Measurements from ENCODE around the gene CHCHD3.
"Not testable (repeated sequence)": the region's sequence is repeated elsewhere in the genome, so short reads cannot be mapped to it uniquely, and the experiment has no call there.

The CHCHD3 gene

GRCh38 chr7:132972745-132973144 lies 109.1 kb downstream of the CHCHD3 start:
- Mint-ChIP-seq H3K27ac (no peak overlapping the region), H3K27me3 (no peaks in the 10 kb centered on the region), H3K4me3 (no peak overlapping the region), H3K9me3 (no peaks in the 10 kb centered on the region), H3K4me1 (peaks cover 12% of the 10 kb centered on the region)
- DNase-seq (no peak), ATAC-seq (no peak)

GRCh38 chr7:132970257-132970656 lies 111.6 kb downstream of the CHCHD3 start:
- Mint-ChIP-seq H3K4me3 (no peak overlapping the region), H3K27me3 (no peaks in the 10 kb centered on the region), H3K4me1 (no peaks in the 10 kb centered on the region), H3K9me3 (no peaks in the 10 kb centered on the region), H3K27ac (no peak overlapping the region)
- ATAC-seq (no peak), DNase-seq (no peak)

- Mint-ChIP-seq H3K27me3 (no peaks in the 10 kb centered on the region), H3K27ac (peak overlapping the region; percentile 45 to 49), H3K4me1 (no peaks in the 10 kb centered on the region), H3K9me3 (no peaks in the 10 kb centered on the region), H3K4me3 (no peak overlapping the region)
- ATAC-seq = no peak
- DNase-seq = no peak
Measured at GRCh38 chr7:132969520-132969919, 112.4 kb downstream of the CHCHD3 start.

- ATAC-seq = not testable (repeated sequence)
Measured at GRCh38 chr7:132967470-132967848, 114.4 kb downstream of the CHCHD3 start.

GRCh38 chr7:132966754-132967469 lies 115.0 kb downstream of the CHCHD3 start:
- H3K4me3 Mint-ChIP-seq = no peak overlapping the region
- ATAC-seq (no peak), DNase-seq (no peak)
- H3K4me1 Mint-ChIP-seq = no peaks in the 10 kb centered on the region
- no peaks in the 10 kb centered on the region for H3K9me3 Mint-ChIP-seq
- H3K27me3 Mint-ChIP-seq = no peaks in the 10 kb centered on the region
- H3K27ac Mint-ChIP-seq = no peak overlapping the region

More at GRCh38 chr7:132967470-132967848, 114.4 kb downstream of the CHCHD3 start:
- H3K4me1 Mint-ChIP-seq, H3K4me3 Mint-ChIP-seq, H3K9me3 Mint-ChIP-seq, DNase-seq, H3K27me3 Mint-ChIP-seq, H3K27ac Mint-ChIP-seq: not testable (repeated sequence)

GRCh38 chr7:132965951-132966350 lies 115.9 kb downstream of the CHCHD3 start:
- no peaks in the 10 kb centered on the region for H3K4me1 Mint-ChIP-seq
- H3K27ac Mint-ChIP-seq = no peak overlapping the region
- ATAC-seq = no peak
- no peaks in the 10 kb centered on the region for H3K9me3 Mint-ChIP-seq
- DNase-seq = no peak
- no peaks in the 10 kb centered on the region for H3K27me3 Mint-ChIP-seq
- H3K4me3 Mint-ChIP-seq = no peak overlapping the region

GRCh38 chr7:132964876-132965275 lies 117.0 kb downstream of the CHCHD3 start:
- DNase-seq (no peak), ATAC-seq (no peak)
- H3K4me3 Mint-ChIP-seq = no peak overlapping the region
- H3K4me1 Mint-ChIP-seq = no peaks in the 10 kb centered on the region
- H3K27ac Mint-ChIP-seq = no peak overlapping the region
- no peaks in the 10 kb centered on the region for H3K27me3 Mint-ChIP-seq
- H3K9me3 Mint-ChIP-seq = peaks cover 0 to 6% of the 10 kb centered on the region in 2 donors

GRCh38 chr7:132959891-132960290 lies 122.0 kb downstream of the CHCHD3 start:
- H3K9me3 Mint-ChIP-seq = peaks cover 0 to 6% of the 10 kb centered on the region in 2 donors
- H3K27ac Mint-ChIP-seq = no peak overlapping the region
- no peaks in the 10 kb centered on the region for H3K27me3 Mint-ChIP-seq
- no peak overlapping the region for H3K4me3 Mint-ChIP-seq
- DNase-seq = no peak
- no peak for ATAC-seq
- no peaks in the 10 kb centered on the region for H3K4me1 Mint-ChIP-seq

- Mint-ChIP-seq H3K9me3 (peaks cover 0 to 6% of the 10 kb centered on the region in 2 donors), H3K4me1 (no peaks in the 10 kb centered on the region), H3K4me3 (no peak overlapping the region), H3K27me3 (no peaks in the 10 kb centered on the region), H3K27ac (no peak overlapping the region)
- DNase-seq = no peak
- no peak for ATAC-seq
Measured at GRCh38 chr7:132956556-132956955, 125.3 kb downstream of the CHCHD3 start.

GRCh38 chr7:132953468-132953867 lies 128.4 kb downstream of the CHCHD3 start:
- H3K27me3 Mint-ChIP-seq = no peaks in the 10 kb centered on the region
- DNase-seq = no peak
- no peaks in the 10 kb centered on the region for H3K4me1 Mint-ChIP-seq
- no peaks in the 10 kb centered on the region for H3K9me3 Mint-ChIP-seq
- ATAC-seq = no peak
- H3K27ac Mint-ChIP-seq = no peak overlapping the region
- no peak overlapping the region for H3K4me3 Mint-ChIP-seq

- ATAC-seq (no peak), DNase-seq (no peak)
- Mint-ChIP-seq H3K27ac (no peak overlapping the region), H3K4me3 (no peak overlapping the region), H3K9me3 (no peaks in the 10 kb centered on the region), H3K27me3 (no peaks in the 10 kb centered on the region), H3K4me1 (no peaks in the 10 kb centered on the region)
Measured at GRCh38 chr7:132950725-132951124, 131.2 kb downstream of the CHCHD3 start.

GRCh38 chr7:132947011-132947410 lies 134.9 kb downstream of the CHCHD3 start:
- ATAC-seq (no peak), DNase-seq (no peak)
- Mint-ChIP-seq H3K27ac (no peak overlapping the region), H3K4me3 (no peak overlapping the region), H3K4me1 (peaks cover 5% of the 10 kb centered on the region), H3K9me3 (no peaks in the 10 kb centered on the region), H3K27me3 (no peaks in the 10 kb centered on the region)

GRCh38 chr7:132944774-132945173 lies 137.1 kb downstream of the CHCHD3 start:
- Mint-ChIP-seq H3K4me3 (no peak overlapping the region), H3K27ac (no peak overlapping the region), H3K9me3 (no peaks in the 10 kb centered on the region), H3K4me1 (peaks cover 5% of the 10 kb centered on the region), H3K27me3 (no peaks in the 10 kb centered on the region)
- ATAC-seq (no peak), DNase-seq (no peak)

GRCh38 chr7:132943645-132944044 lies 138.2 kb downstream of the CHCHD3 start:
- H3K27ac Mint-ChIP-seq = no peak overlapping the region
- H3K4me3 Mint-ChIP-seq = no peak overlapping the region
- H3K4me1 Mint-ChIP-seq = peaks cover 5% of the 10 kb centered on the region
- DNase-seq (no peak), ATAC-seq (peak; percentile 54)
- no peaks in the 10 kb centered on the region for H3K27me3 Mint-ChIP-seq
- H3K9me3 Mint-ChIP-seq = no peaks in the 10 kb centered on the region

GRCh38 chr7:132942701-132943100 lies 139.2 kb downstream of the CHCHD3 start:
- Mint-ChIP-seq H3K4me1 (peaks cover 5% of the 10 kb centered on the region), H3K9me3 (no peaks in the 10 kb centered on the region), H3K4me3 (no peak overlapping the region), H3K27ac (no peak overlapping the region), H3K27me3 (no peaks in the 10 kb centered on the region)
- no peak for DNase-seq
- no peak for ATAC-seq

GRCh38 chr7:132941905-132942304 lies 140.0 kb downstream of the CHCHD3 start:
- DNase-seq (no peak), ATAC-seq (no peak)
- Mint-ChIP-seq H3K4me1 (peaks cover 5% of the 10 kb centered on the region), H3K4me3 (no peak overlapping the region), H3K27ac (no peak overlapping the region), H3K9me3 (no peaks in the 10 kb centered on the region), H3K27me3 (no peaks in the 10 kb centered on the region)

- H3K9me3 Mint-ChIP-seq = no peaks in the 10 kb centered on the region
- no peaks in the 10 kb centered on the region for H3K27me3 Mint-ChIP-seq
- DNase-seq (no peak), ATAC-seq (no peak)
- peak overlapping the region; percentile 1 to 52 for H3K27ac Mint-ChIP-seq
- peaks cover 5% of the 10 kb centered on the region for H3K4me1 Mint-ChIP-seq
- H3K4me3 Mint-ChIP-seq = no peak overlapping the region
Measured at GRCh38 chr7:132941428-132941827, 140.5 kb downstream of the CHCHD3 start.

All from stimulated activated naive CD8-positive, alpha-beta T cell treated with anti-CD3 and anti-CD28 coated beads, Interleukin-15, amount 100 ng/mL, for 72 hours (primary cell).